Karpas-422 (cell line): ENCODE measurements around the gene EEIG1. TPM values are rescaled to one million over a fixed set of nuclear protein-coding genes. Genes with fewer than 3 reads are reported as not detected.

Experiments
- DNase-seq: peaks from one replicate; pipeline ENCODE4 v3.0.0-alpha.2; 2015
- H2AFZ ChIP-seq: fragments of 200-600 bp; sonication (generic); 2 replicates; pipeline ENCODE4 v1.6.1; 2014; ENCODE audit warnings: antibody characterized with exemption, low read length, mixed read lengths
- H3K27ac ChIP-seq: fragments of 200-600 bp; sonication (generic); 2 replicates; pipeline ENCODE4 v1.5.1; 2014; ENCODE audit warnings: mild to moderate bottlenecking, low read length, moderate library complexity
- H3K27me3 ChIP-seq: fragments of 200-600 bp; sonication (generic); 2 replicates; pipeline ENCODE4 v1.6.1; 2014; ENCODE audit warnings: low read length, mixed read lengths
- H3K36me3 ChIP-seq: fragments of 200-600 bp; sonication (generic); 2 replicates; pipeline ENCODE4 v1.6.1; 2014; ENCODE audit warnings: low read length, mixed read lengths; ENCODE audit not compliant: insufficient read depth
- H3K4me1 ChIP-seq: fragments of 200-600 bp; sonication (generic); 2 replicates; pipeline ENCODE4 v1.6.1; 2014; ENCODE audit warnings: mild to moderate bottlenecking, low read length, mixed read lengths
- H3K4me2 ChIP-seq: fragments of 200-600 bp; sonication (generic); 2 replicates; pipeline ENCODE4 v1.6.1; 2014; ENCODE audit warnings: low read length, low read depth, mild to moderate bottlenecking; ENCODE audit not compliant: poor library complexity, severe bottlenecking
- H3K4me3 ChIP-seq: fragments of 200-600 bp; sonication (generic); 2 replicates; pipeline ENCODE4 v1.5.1; 2014; ENCODE audit warnings: mild to moderate bottlenecking, antibody characterized with exemption, low read length, mixed read lengths
- H3K79me2 ChIP-seq: fragments of 200-600 bp; sonication (generic); 2 replicates; pipeline ENCODE4 v1.6.1; 2014; ENCODE audit warnings: mild to moderate bottlenecking, low read length, mixed read lengths
- H3K9ac ChIP-seq: fragments of 200-600 bp; sonication (generic); 2 replicates; pipeline ENCODE4 v1.6.0; 2014; ENCODE audit warnings: low read length
- H3K9me2 ChIP-seq: fragments of 200-600 bp; sonication (generic), shearing (Covaris generic); replicated peaks from 2 replicates; pipeline ENCODE4 v1.6.0; 2014; ENCODE audit warnings: mild to moderate bottlenecking, low read length, moderate library complexity; ENCODE audit not compliant: insufficient read depth
- H3K9me3 ChIP-seq: fragments of 300-700, 200-600 bp; sonication (generic); 2 replicates; pipeline ENCODE4 v1.6.1; 2014; ENCODE audit warnings: low read length, mixed read lengths
- H4K20me1 ChIP-seq: fragments of 200-600 bp; sonication (generic); 2 replicates; pipeline ENCODE4 v1.6.1; 2014; ENCODE audit warnings: mild to moderate bottlenecking, antibody characterized with exemption, low read length, low read depth; ENCODE audit not compliant: insufficient read depth
- total RNA-seq: library from RNA; depleted of rRNA; stranded (reverse); fragments of >200 nt; shearing (Covaris generic); gene quantifications from 2 replicates; pipeline ENCODE4 v1.2.3, GENCODE V29; 2014; ENCODE audit warnings: low replicate concordance

Gene EEIG1
- total RNA-seq, 1 experiment from 2014 or later = 6.9 TPM

- Histone ChIP-seq H4K20me1 (no peaks in the 10 kb centered on the region), H3K4me1 (peaks cover 9% of the 10 kb centered on the region), H3K36me3 (no peaks in the 10 kb centered on the region), H3K27ac (no peak overlapping the region), H3K9me3 (no peaks in the 10 kb centered on the region), H3K9ac (no peak overlapping the region), H3K79me2 (no peaks in the 10 kb centered on the region), H3K9me2 (no peaks in the 10 kb centered on the region), H3K4me3 (no peak overlapping the region), H2AFZ (no peak overlapping the region), H3K4me2 (no peak overlapping the region), H3K27me3 (no peaks in the 10 kb centered on the region)
- no peak for DNase-seq
These were observed 25.1 kb upstream of the EEIG1 start for GRCh38 chr9:128005923-128006322.

GRCh38 chr9:128003966-128004604 lies 23.3 kb upstream of the EEIG1 start:
- Histone ChIP-seq H3K9me2 (no peaks in the 10 kb centered on the region), H3K4me1 (peaks cover 14% of the 10 kb centered on the region), H3K4me3 (no peak overlapping the region), H4K20me1 (no peaks in the 10 kb centered on the region), H3K9me3 (no peaks in the 10 kb centered on the region), H3K4me2 (no peak overlapping the region), H3K9ac (no peak overlapping the region), H3K79me2 (no peaks in the 10 kb centered on the region), H3K36me3 (no peaks in the 10 kb centered on the region), H3K27ac (no peak overlapping the region), H2AFZ (no peak overlapping the region), H3K27me3 (no peaks in the 10 kb centered on the region)
- DNase-seq = no peak

GRCh38 chr9:128002959-128003358 lies 22.2 kb upstream of the EEIG1 start:
- H3K4me2 ChIP-seq = no peak overlapping the region
- no peak overlapping the region for H3K27ac ChIP-seq
- H3K9ac ChIP-seq = no peak overlapping the region
- H3K4me3 ChIP-seq = no peak overlapping the region
- no peaks in the 10 kb centered on the region for H3K27me3 ChIP-seq
- no peak for DNase-seq
- no peaks in the 10 kb centered on the region for H3K9me3 ChIP-seq
- no peaks in the 10 kb centered on the region for H3K9me2 ChIP-seq
- no peaks in the 10 kb centered on the region for H4K20me1 ChIP-seq
- H3K36me3 ChIP-seq = no peaks in the 10 kb centered on the region
- H2AFZ ChIP-seq = no peak overlapping the region
- peaks cover 13% of the 10 kb centered on the region for H3K4me1 ChIP-seq
- H3K79me2 ChIP-seq = no peaks in the 10 kb centered on the region

GRCh38 chr9:128001779-128002298 lies 21.1 kb upstream of the EEIG1 start:
- H3K27ac ChIP-seq = no peak overlapping the region

GRCh38 chr9:128001151-128001778 lies 20.5 kb upstream of the EEIG1 start:
- no peaks in the 10 kb centered on the region for H3K79me2 ChIP-seq
- no peak for DNase-seq

More at GRCh38 chr9:128001779-128002298, 21.1 kb upstream of the EEIG1 start:
- no peak overlapping the region for H3K4me2 ChIP-seq
- H3K36me3 ChIP-seq = no peaks in the 10 kb centered on the region
- H3K79me2 ChIP-seq = no peaks in the 10 kb centered on the region
- no peak overlapping the region for H3K4me3 ChIP-seq
- DNase-seq = no peak
- no peaks in the 10 kb centered on the region for H3K27me3 ChIP-seq
- H3K4me1 ChIP-seq = peaks cover 5% of the 10 kb centered on the region
- no peaks in the 10 kb centered on the region for H3K9me2 ChIP-seq
- no peak overlapping the region for H3K9ac ChIP-seq
- H2AFZ ChIP-seq = no peak overlapping the region
- no peaks in the 10 kb centered on the region for H4K20me1 ChIP-seq
- H3K9me3 ChIP-seq = no peaks in the 10 kb centered on the region

GRCh38 chr9:127999461-127999860 lies 18.7 kb upstream of the EEIG1 start:
- H4K20me1 ChIP-seq = no peaks in the 10 kb centered on the region
- H3K9ac ChIP-seq = no peak overlapping the region
- no peaks in the 10 kb centered on the region for H3K36me3 ChIP-seq
- H3K79me2 ChIP-seq = no peaks in the 10 kb centered on the region
- H3K27me3 ChIP-seq = no peaks in the 10 kb centered on the region
- DNase-seq = peak; percentile 79
- H3K4me1 ChIP-seq = peaks cover 5% of the 10 kb centered on the region
- H3K9me3 ChIP-seq = no peaks in the 10 kb centered on the region
- no peak overlapping the region for H3K4me2 ChIP-seq
- H3K4me3 ChIP-seq = no peak overlapping the region
- no peak overlapping the region for H2AFZ ChIP-seq
- no peak overlapping the region for H3K27ac ChIP-seq
- no peaks in the 10 kb centered on the region for H3K9me2 ChIP-seq

More at GRCh38 chr9:128001151-128001778, 20.5 kb upstream of the EEIG1 start:
- Histone ChIP-seq H3K9me2 (no peaks in the 10 kb centered on the region), H3K27me3 (no peaks in the 10 kb centered on the region), H3K36me3 (no peaks in the 10 kb centered on the region), H3K27ac (no peak overlapping the region), H3K9ac (no peak overlapping the region), H2AFZ (no peak overlapping the region), H3K4me3 (no peak overlapping the region), H3K4me2 (no peak overlapping the region), H4K20me1 (no peaks in the 10 kb centered on the region), H3K9me3 (no peaks in the 10 kb centered on the region), H3K4me1 (peaks cover 5% of the 10 kb centered on the region)

GRCh38 chr9:127993721-127994120 lies 12.9 kb upstream of the EEIG1 start:
- Histone ChIP-seq H3K79me2 (no peaks in the 10 kb centered on the region), H3K9me2 (no peaks in the 10 kb centered on the region), H3K9ac (no peak overlapping the region), H3K9me3 (no peaks in the 10 kb centered on the region), H3K4me2 (no peak overlapping the region), H2AFZ (no peak overlapping the region), H3K36me3 (no peaks in the 10 kb centered on the region), H4K20me1 (no peaks in the 10 kb centered on the region), H3K4me1 (no peaks in the 10 kb centered on the region), H3K27me3 (no peaks in the 10 kb centered on the region), H3K4me3 (no peak overlapping the region), H3K27ac (no peak overlapping the region)
- DNase-seq = no peak

- Histone ChIP-seq H3K4me2 (no peak overlapping the region), H3K4me3 (no peak overlapping the region), H3K4me1 (no peaks in the 10 kb centered on the region), H3K27ac (no peak overlapping the region), H3K79me2 (no peaks in the 10 kb centered on the region), H2AFZ (no peak overlapping the region), H3K36me3 (no peaks in the 10 kb centered on the region), H4K20me1 (no peaks in the 10 kb centered on the region), H3K9me2 (no peaks in the 10 kb centered on the region), H3K9ac (no peak overlapping the region), H3K9me3 (no peaks in the 10 kb centered on the region), H3K27me3 (no peaks in the 10 kb centered on the region)
- DNase-seq = peak; percentile 40
These were observed 11.0 kb upstream of the EEIG1 start for GRCh38 chr9:127991757-127992274.
